GM12892 (cell line): ENCODE data around the gene MTRR.

Source experiments
- POLR2A ChIP-seq: IDR thresholded peaks from 2 replicates; pipeline ENCODE4 v1.6.1; 2011; ENCODE audit warnings: low read depth, low read length, control low read depth
- POLR2AphosphoS5 ChIP-seq: IDR thresholded peaks from 2 replicates; pipeline ENCODE4 v1.6.1; 2011; ENCODE audit warnings: low read depth, low read length, control low read depth

- TF ChIP-seq POLR2A (no peak), POLR2AphosphoS5 (no peak)
Measured at GRCh38 chr5:7902201-7902600, 33.3 kb downstream of the MTRR start.
